Keratinocyte (primary cell): ENCODE results near the gene STK26. TPM values are rescaled to one million over a fixed set of nuclear protein-coding genes. Genes with fewer than 3 reads are reported as not detected.
A peak's percentile ranks its signal among the peaks of the same experiment; 100 is the strongest.

Experiments used
- DNase-seq: peaks from one replicate; pipeline ENCODE4 v3.0.0-alpha.2; 2011; ENCODE audit warnings: low read depth, missing footprints, low spot score
- FAIRE-seq: peaks from 2 replicates; lab custom pipeline; 2011; peaks lifted over from hg19 to GRCh38; lab: Jason Lieb, UNC
- H2AFZ ChIP-seq: 2 replicates; pipeline ENCODE4 v1.6.0; 2012; ENCODE audit warnings: low read length, control low read depth, inconsistent platforms; ENCODE audit not compliant: control insufficient read depth
- H3K27ac ChIP-seq: 2 replicates; pipeline ENCODE4 v1.5.1; 2011; ENCODE audit warnings: low read length; ENCODE audit not compliant: control insufficient read depth, insufficient read depth
- H3K27me3 ChIP-seq: 3 replicates; pipeline ENCODE4 v1.6.0; 2011; ENCODE audit warnings: low read length; ENCODE audit not compliant: control insufficient read depth, insufficient read depth; ENCODE audit errors: extremely low read depth
- H3K36me3 ChIP-seq, 2 experiments: 2 replicates in 1 of 2; 3 replicates in 1 of 2; pipeline ENCODE4 v1.5.1; 2011; ENCODE audit warnings: low read length in 2 of 2, mild to moderate bottlenecking in 1 of 2; ENCODE audit not compliant: control insufficient read depth in 2 of 2, insufficient read depth in 2 of 2; ENCODE audit errors: extremely low read depth in 1 of 2
- H3K4me1 ChIP-seq: 3 replicates; pipeline ENCODE4 v1.5.1; 2011; ENCODE audit warnings: low read length; ENCODE audit not compliant: control insufficient read depth, insufficient read depth; ENCODE audit errors: extremely low read depth
- H3K4me2 ChIP-seq: 3 replicates; pipeline ENCODE4 v1.6.0; 2011; ENCODE audit warnings: low read depth, low read length; ENCODE audit not compliant: control insufficient read depth, insufficient read depth; ENCODE audit errors: extremely low read depth
- H3K4me3 ChIP-seq, 3 experiments: fragments of 200-600 bp in 1 of 3; sonication (generic) in 1 of 3; 2 replicates in 2 of 3; 3 replicates in 1 of 3; pipeline ENCODE4 v1.5.1; 2011 to 2016; ENCODE audit warnings: low read length in 3 of 3, mild to moderate bottlenecking in 3 of 3, control low read depth in 2 of 3, inconsistent platforms in 1 of 3, low read depth in 1 of 3, mixed read lengths in 1 of 3, mixed run types in 1 of 3, moderate library complexity in 1 of 3; ENCODE audit not compliant: control insufficient read depth in 2 of 3, insufficient read depth in 2 of 3; ENCODE audit errors: extremely low read depth in 1 of 3
- H3K79me2 ChIP-seq: 2 replicates; pipeline ENCODE4 v1.6.0; 2012; ENCODE audit warnings: low read length; ENCODE audit not compliant: control insufficient read depth, insufficient read depth
- H3K9ac ChIP-seq: 3 replicates; pipeline ENCODE4 v1.6.0; 2011; ENCODE audit warnings: low read length; ENCODE audit not compliant: control insufficient read depth, insufficient read depth; ENCODE audit errors: extremely low read depth
- H3K9me1 ChIP-seq: 3 replicates; pipeline ENCODE4 v1.6.0; 2011; ENCODE audit warnings: low read length; ENCODE audit not compliant: control insufficient read depth, insufficient read depth; ENCODE audit errors: extremely low read depth
- H3K9me3 ChIP-seq: 2 replicates; pipeline ENCODE4 v1.5.1; 2012; ENCODE audit warnings: low read depth, low read length; ENCODE audit not compliant: control insufficient read depth
- H4K20me1 ChIP-seq: 3 replicates; pipeline ENCODE4 v1.6.0; 2011; ENCODE audit warnings: low read length; ENCODE audit not compliant: control insufficient read depth, insufficient read depth; ENCODE audit errors: extremely low read depth
- EZH2 ChIP-seq: IDR thresholded peaks from one replicate; pipeline ENCODE4 v1.6.1; 2012; ENCODE audit warnings: inconsistent platforms, mild to moderate bottlenecking, low read length, moderate library complexity
- dilution Hi-C: fragments of 300-500 bp; cut with MboI; formaldehyde crosslinking; loops from one replicate; pipeline ENCODE4 v1.7.0; 2020; ENCODE audit warnings: low sequenced_read_pairs; ENCODE audit not compliant: extremely low pct_ligation_motif_present
- polyA plus RNA-seq, 5 experiments: library from polyadenylated mRNA; depleted of rRNA in 3 of 5; stranded (reverse) in 3 of 5; stranded (forward) in 1 of 5; unstranded in 1 of 5; fragments of >200 nt; gene quantifications; 1 replicate in 1 of 5; 2 replicates in 3 of 5; 3 replicates in 1 of 5; pipeline versions ENCODE4 v1.2.1 to v1.2.3, GENCODE V29; 2011 to 2012; ENCODE audit warnings: missing spikeins in 2 of 5, low read depth in 1 of 5, low replicate concordance in 1 of 5
- TF ChIP-seq, protein P1 (sequence below), 3 experiments: IDR thresholded peaks in 1 of 3; conservative IDR thresholded peaks in 1 of 3; optimal IDR thresholded peaks in 1 of 3; 2 replicates in 2 of 3; 3 replicates in 1 of 3; pipeline versions ENCODE3 to v1.5.1; 2011; ENCODE audit warnings: low read length in 3 of 3, mild to moderate bottlenecking in 3 of 3, moderate library complexity in 2 of 3, control low read depth in 1 of 3, inconsistent platforms in 1 of 3; ENCODE audit not compliant: insufficient read depth in 2 of 3; ENCODE audit errors: extremely low read depth in 1 of 3

STK26 gene
- polyA plus RNA-seq, 1 donor (not counting 4 experiments of a cell fraction or from before 2014, with no cell fraction given) = 32.3 TPM

DNA sequence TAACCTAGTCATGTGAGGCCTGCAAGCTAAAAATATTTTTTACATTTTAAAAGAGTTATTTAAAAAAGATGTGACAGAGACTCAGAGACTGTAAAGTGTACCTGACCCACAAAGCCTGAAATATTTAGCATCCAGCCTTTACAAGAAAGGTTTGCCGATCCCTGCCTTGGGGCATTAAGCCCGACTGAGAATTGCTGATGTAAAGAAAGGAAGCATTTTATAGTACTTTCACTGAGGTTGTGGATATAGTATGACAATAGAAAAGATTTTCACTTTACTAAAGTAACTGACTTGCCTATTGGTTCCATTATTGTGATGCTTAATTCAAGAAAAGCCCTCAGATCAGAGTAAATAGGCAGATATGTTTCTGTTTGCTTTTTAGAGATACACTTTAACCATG lies 17.0 kb downstream of the STK26 start:
- Histone ChIP-seq H3K27ac (no peak overlapping the region), H3K4me2 (no peak overlapping the region), H3K4me3 (no peak overlapping the region), H3K4me1 (no peaks in the 10 kb centered on the region), H3K9me1 (no peaks in the 10 kb centered on the region), H3K9ac (no peak overlapping the region), H2AFZ (no peak overlapping the region), H3K79me2 (peaks cover 8% of the 10 kb centered on the region), H3K27me3 (no peaks in the 10 kb centered on the region), H3K9me3 (no peaks in the 10 kb centered on the region), H4K20me1 (no peaks in the 10 kb centered on the region), H3K36me3 (no peaks in the 10 kb centered on the region)
- FAIRE-seq (no peak), DNase-seq (no peak)
- no peak for TF ChIP-seq EZH2
- TF ChIP-seq, protein P1, sequence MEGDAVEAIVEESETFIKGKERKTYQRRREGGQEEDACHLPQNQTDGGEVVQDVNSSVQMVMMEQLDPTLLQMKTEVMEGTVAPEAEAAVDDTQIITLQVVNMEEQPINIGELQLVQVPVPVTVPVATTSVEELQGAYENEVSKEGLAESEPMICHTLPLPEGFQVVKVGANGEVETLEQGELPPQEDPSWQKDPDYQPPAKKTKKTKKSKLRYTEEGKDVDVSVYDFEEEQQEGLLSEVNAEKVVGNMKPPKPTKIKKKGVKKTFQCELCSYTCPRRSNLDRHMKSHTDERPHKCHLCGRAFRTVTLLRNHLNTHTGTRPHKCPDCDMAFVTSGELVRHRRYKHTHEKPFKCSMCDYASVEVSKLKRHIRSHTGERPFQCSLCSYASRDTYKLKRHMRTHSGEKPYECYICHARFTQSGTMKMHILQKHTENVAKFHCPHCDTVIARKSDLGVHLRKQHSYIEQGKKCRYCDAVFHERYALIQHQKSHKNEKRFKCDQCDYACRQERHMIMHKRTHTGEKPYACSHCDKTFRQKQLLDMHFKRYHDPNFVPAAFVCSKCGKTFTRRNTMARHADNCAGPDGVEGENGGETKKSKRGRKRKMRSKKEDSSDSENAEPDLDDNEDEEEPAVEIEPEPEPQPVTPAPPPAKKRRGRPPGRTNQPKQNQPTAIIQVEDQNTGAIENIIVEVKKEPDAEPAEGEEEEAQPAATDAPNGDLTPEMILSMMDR (optimal IDR thresholded peaks at IDR 0.05 in 1 of 3, IDR thresholded peaks at IDR 0.05 in 1 of 3, conservative IDR thresholded peaks at IDR 0.05 in 1 of 3; ENCODE audit: extremely low read depth in 1 of 3, insufficient read depth in 2 of 3, low read length in 3 of 3) = no peak
- dilution Hi-C loops = no loop called here

- H3K9me3 ChIP-seq = no peaks in the 10 kb centered on the region
- no peaks in the 10 kb centered on the region for H3K36me3 ChIP-seq
- H3K4me3 ChIP-seq = no peak overlapping the region
- no peak for TF ChIP-seq EZH2
- TF ChIP-seq, protein P1 (optimal IDR thresholded peaks at IDR 0.05 in 1 of 3, IDR thresholded peaks at IDR 0.05 in 1 of 3, conservative IDR thresholded peaks at IDR 0.05 in 1 of 3; ENCODE audit: extremely low read depth in 1 of 3, insufficient read depth in 2 of 3, low read length in 3 of 3) = no peak
- no peaks in the 10 kb centered on the region for H3K27me3 ChIP-seq
- no peak overlapping the region for H3K27ac ChIP-seq
- H3K79me2 ChIP-seq = peaks cover 8% of the 10 kb centered on the region
- DNase-seq (no peak), FAIRE-seq (peak; percentile 53)
- H2AFZ ChIP-seq = no peak overlapping the region
- H3K4me1 ChIP-seq = no peaks in the 10 kb centered on the region
- H3K9ac ChIP-seq = no peak overlapping the region
- no peaks in the 10 kb centered on the region for H4K20me1 ChIP-seq
- no peak overlapping the region for H3K4me2 ChIP-seq
- H3K9me1 ChIP-seq = no peaks in the 10 kb centered on the region
- dilution Hi-C loops = no loop called here
Measured at GRCh38 chrX:132041015-132041414, 17.9 kb downstream of the STK26 start.
